ENCODE data around the gene OPTN.

Gene OPTN

DNA sequence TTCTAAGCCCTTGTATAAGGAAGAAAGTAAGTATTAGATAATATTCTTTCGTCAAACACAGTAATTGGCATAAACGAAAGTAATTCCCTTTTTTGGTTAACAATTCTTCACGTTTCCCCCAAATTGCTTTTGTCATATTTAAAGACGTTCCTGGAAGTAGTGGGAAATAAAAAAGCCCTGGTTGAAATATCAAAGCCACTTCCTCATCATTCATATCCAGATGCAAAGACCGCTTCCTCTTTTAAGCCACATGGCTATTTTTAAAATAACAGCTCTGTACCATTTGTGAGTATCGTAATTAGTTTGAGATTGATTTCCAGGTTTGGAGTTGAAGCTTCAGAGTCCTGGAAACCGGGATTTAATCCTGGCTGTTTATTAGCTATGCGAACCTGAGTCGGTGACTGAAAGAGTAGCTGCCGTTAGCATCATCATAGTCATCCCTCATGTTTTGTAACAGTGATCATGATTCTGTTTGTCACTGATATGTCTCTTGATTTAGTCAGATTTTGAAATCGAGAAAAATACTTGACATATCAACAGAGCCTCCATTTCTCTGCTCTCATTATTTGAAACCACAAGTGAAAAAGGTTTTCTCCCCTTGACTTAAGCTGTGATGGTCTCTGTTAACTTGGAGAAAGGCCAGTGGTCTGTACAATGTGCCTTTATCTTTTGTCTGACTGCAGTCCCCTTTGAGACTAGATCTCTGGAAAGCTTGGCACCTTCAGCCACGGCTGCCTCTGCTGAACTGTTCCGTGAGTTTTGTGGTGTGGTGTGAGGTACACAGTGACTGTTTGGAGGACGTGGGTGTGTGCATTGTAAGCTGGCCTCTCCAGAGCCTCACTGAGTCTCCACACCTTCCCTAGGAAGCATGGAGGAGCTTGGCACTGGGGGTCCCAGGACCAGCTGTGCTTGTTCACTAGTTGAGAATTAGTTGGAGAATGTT is 18.1 kb downstream of the OPTN start:
- CTCF ChIA-PET = interaction anchor here (0.7 to 1.5 kb wide), 8 partner anchors 9 to 1298 kb away, joined by 3 to 4 read pairs (median 3); no protein-coding TSS in a partner anchor
- TF ChIP-seq, protein P1, sequence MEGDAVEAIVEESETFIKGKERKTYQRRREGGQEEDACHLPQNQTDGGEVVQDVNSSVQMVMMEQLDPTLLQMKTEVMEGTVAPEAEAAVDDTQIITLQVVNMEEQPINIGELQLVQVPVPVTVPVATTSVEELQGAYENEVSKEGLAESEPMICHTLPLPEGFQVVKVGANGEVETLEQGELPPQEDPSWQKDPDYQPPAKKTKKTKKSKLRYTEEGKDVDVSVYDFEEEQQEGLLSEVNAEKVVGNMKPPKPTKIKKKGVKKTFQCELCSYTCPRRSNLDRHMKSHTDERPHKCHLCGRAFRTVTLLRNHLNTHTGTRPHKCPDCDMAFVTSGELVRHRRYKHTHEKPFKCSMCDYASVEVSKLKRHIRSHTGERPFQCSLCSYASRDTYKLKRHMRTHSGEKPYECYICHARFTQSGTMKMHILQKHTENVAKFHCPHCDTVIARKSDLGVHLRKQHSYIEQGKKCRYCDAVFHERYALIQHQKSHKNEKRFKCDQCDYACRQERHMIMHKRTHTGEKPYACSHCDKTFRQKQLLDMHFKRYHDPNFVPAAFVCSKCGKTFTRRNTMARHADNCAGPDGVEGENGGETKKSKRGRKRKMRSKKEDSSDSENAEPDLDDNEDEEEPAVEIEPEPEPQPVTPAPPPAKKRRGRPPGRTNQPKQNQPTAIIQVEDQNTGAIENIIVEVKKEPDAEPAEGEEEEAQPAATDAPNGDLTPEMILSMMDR (IDR thresholded peaks at IDR 0.05; ENCODE audit: control extremely low read depth, extremely low read depth, low read depth, missing control alignments) = no peak
- POLR2A ChIA-PET = no interaction called here
- DNase-seq (ENCODE audit: extremely low spot score) = no peak

DNA sequence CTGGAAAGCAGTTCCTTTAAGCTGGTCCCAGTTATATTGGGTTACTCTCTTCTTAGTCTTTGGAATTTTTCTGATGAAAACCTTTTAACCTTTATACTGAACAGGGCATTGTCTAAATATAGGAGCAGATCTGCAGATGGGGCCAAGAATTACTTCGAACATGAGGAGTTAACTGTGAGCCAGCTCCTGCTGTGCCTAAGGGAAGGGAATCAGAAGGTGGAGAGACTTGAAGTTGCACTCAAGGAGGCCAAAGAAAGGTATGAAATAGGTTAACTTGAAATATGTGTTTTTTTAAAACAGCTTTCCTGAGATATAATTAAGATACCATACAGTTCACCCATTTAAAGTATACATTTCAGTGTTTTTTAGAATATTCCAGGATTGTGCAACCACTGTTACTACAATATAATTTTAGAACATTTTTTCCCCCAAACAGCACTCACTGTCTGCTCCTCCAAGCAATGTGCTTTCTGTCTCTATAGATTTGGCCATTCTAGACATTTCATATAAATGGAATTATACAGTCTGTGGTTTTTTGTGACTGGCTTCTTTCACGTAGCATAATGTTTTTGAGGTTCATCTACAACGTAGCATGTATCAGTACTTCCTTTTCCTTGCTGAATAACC is 18.9 kb downstream of the OPTN start:
- CTCF ChIA-PET = interaction anchor here (1.0 to 1.5 kb wide), 7 partner anchors 8 to 1299 kb away, joined by 3 to 4 read pairs (median 3); no protein-coding TSS in a partner anchor
- POLR2A ChIA-PET = no interaction called here
- DNase-seq (ENCODE audit: extremely low spot score) = no peak
- TF ChIP-seq, protein P1 (IDR thresholded peaks at IDR 0.05; ENCODE audit: control extremely low read depth, extremely low read depth, low read depth, missing control alignments) = no peak

DNA sequence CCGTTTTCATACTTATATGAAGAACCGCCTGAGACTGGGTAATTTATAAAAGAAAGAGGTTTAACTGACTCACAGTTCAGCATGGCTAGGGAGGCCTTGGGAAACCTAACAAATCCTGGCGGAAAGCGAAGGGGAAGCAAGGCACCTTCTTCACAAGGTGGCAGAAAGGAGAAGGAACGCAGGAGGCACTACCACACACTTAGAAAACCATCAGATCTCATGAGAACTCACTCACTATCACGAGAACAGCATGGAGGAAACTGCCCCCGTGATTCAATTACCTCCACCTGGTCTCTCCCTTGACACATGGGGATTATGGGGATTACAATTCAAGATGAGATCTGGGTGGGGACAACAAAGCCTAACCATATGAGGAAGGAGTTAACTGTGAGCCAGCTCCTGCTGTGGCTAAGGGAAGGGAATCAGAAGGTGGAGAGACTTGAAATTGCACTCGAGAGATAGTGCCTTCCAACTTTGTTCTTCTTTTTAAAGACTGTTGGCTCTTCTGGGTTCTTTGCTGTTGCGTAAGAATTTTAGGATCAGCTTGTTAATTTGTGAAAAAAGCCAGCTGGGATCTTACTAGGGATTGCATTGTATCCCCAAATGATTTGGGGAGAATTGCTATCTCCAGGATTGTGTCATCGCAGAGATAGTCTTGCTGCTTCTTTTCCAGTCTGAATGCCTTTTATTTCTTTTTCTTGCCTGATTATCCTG is 21.0 kb downstream of the OPTN start:
- no peak for DNase-seq (ENCODE audit: extremely low spot score)
- POLR2A ChIA-PET = no interaction called here
- CTCF ChIA-PET = interaction anchor here (1.3 kb wide), 1 partner anchor 12 kb away, joined by 3 read pairs; no protein-coding TSS in a partner anchor
- TF ChIP-seq, protein P1 (IDR thresholded peaks at IDR 0.05; ENCODE audit: control extremely low read depth, extremely low read depth, low read depth, missing control alignments) = no peak

DNA sequence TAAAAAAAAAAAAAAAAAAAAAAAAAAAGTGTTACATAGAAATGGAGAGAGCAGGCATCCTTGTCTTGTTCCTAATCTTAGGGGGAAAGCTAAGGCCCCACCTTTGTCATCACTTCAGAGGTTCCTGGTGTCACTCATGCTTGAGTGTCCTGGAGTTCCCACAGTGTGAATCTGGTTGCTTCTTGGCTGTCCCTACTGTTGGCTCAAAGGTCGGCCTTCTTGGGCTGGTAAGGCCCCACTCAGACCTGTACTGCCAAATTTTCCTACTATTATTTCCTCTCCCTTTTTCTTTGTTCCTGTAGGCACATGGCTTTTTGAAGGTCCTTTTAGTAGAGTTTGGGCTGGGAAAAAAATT is 21.5 kb downstream of the OPTN start:
- CTCF ChIA-PET = interaction anchor here (1.3 kb wide), 1 partner anchor 13 kb away, joined by 3 read pairs; no protein-coding TSS in a partner anchor
- POLR2A ChIA-PET = no interaction called here

DNA sequence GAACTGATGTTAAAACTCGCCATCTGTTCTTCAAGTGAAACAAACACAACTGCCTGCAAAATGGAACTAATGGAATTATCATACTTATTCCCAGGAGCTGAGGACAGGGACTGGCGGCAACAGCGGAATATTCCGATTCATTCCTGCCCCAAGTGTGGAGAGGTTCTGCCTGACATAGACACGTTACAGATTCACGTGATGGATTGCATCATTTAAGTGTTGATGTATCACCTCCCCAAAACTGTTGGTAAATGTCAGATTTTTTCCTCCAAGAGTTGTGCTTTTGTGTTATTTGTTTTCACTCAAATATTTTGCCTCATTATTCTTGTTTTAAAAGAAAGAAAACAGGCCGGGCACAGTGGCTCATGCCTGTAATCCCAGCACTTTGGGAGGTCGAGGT is 36.7 kb downstream of the OPTN start:
- TF ChIP-seq, protein P1 (IDR thresholded peaks at IDR 0.05; ENCODE audit: control extremely low read depth, extremely low read depth, low read depth, missing control alignments) = no peak
- POLR2A ChIA-PET = no interaction called here
- no peak for DNase-seq (ENCODE audit: extremely low spot score)
- CTCF ChIA-PET = interaction anchor here (1.7 to 2.2 kb wide), 2 partner anchors 11 to 25 kb away, joined by 3 to 6 read pairs; partner anchors contain the start of gene MCM10

More for the DNA sequence above, 21.5 kb downstream of the OPTN start:
- TF ChIP-seq, protein P1 (IDR thresholded peaks at IDR 0.05; ENCODE audit: control extremely low read depth, extremely low read depth, low read depth, missing control alignments) = no peak
- DNase-seq (ENCODE audit: extremely low spot score) = no peak

DNA sequence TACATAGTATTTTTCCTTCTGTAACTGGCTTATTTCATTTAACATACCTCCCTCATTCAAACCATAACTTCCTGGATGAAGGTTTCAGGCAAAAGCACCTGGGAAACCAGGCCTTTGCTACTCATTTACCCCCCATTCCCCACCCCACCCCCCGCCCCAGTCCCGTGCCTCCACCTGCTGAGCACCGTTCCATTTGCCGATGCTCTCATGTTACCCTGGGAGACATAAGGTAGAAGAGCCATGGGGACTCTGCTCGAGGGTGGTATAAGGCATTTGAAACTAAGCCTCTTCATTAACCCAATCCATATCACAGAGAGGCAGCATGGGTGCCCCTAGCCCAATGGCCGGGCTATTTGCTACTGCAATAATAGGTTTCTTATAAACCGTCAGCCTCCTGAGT is 39.2 kb downstream of the OPTN start:
- POLR2A ChIA-PET = no interaction called here
- TF ChIP-seq, protein P1 (IDR thresholded peaks at IDR 0.05; ENCODE audit: control extremely low read depth, extremely low read depth, low read depth, missing control alignments) = no peak
- CTCF ChIA-PET = interaction anchor here (1.6 to 2.2 kb wide), 2 partner anchors 8 to 14 kb away, joined by 4 to 6 read pairs; no protein-coding TSS in a partner anchor
- no peak for DNase-seq (ENCODE audit: extremely low spot score)
